HL-60 (cell line): Measurements from ENCODE around the gene PSTPIP1.

Experiments used
- DNase-seq, 2 experiments: peaks; one replicate each; pipeline ENCODE4 v3.0.0-alpha.2; 2010 to 2020; ENCODE audit warnings: low read depth in 1 of 2, low spot score in 1 of 2
- H3K27ac ChIP-seq: fragments of 250-450 bp; sonication (Bioruptor Pico); replicated peaks from 2 replicates; pipeline ENCODE4 v1.5.1; 2020; ENCODE audit warnings: mild to moderate bottlenecking, moderate library complexity
- H3K27me3 ChIP-seq: fragments of 250-450 bp; sonication (Bioruptor Pico); 2 replicates; pipeline ENCODE4 v1.5.1; 2021; ENCODE audit warnings: mild to moderate bottlenecking, moderate library complexity; ENCODE audit not compliant: insufficient read depth, poor library complexity, severe bottlenecking
- H3K4me3 ChIP-seq: replicated peaks from 2 replicates; pipeline ENCODE4 v1.5.1; 2011; ENCODE audit warnings: mild to moderate bottlenecking, control low read depth, low read length; ENCODE audit not compliant: insufficient read depth
- CTCF ChIP-seq: IDR thresholded peaks from one replicate; pipeline ENCODE4 v1.5.1; 2011; ENCODE audit warnings: low read length, control low read depth, inconsistent platforms; ENCODE audit not compliant: insufficient read depth
- GABPA ChIP-seq: IDR thresholded peaks from 2 replicates; pipeline ENCODE4 v1.6.1; 2012; ENCODE audit warnings: low read depth
- POLR2AphosphoS5 ChIP-seq: IDR thresholded peaks from 2 replicates; pipeline ENCODE4 v1.6.1; 2012; ENCODE audit warnings: low read depth
- REST ChIP-seq: IDR thresholded peaks from 2 replicates; pipeline ENCODE4 v1.6.1; 2012; ENCODE audit warnings: low read depth; ENCODE audit not compliant: insufficient replicate concordance
- SPI1 ChIP-seq: IDR thresholded peaks from 2 replicates; pipeline ENCODE4 v1.6.1; 2012; ENCODE audit warnings: low read depth, mild to moderate bottlenecking, borderline replicate concordance

Gene PSTPIP1

GRCh38 chr15:76973362-76973743, 21.6 kb upstream of the PSTPIP1 start:
- Histone ChIP-seq H3K4me3 (no peak overlapping the region), H3K27ac (no peak overlapping the region), H3K27me3 (no peaks in the 10 kb centered on the region)
- TF ChIP-seq REST (no peak), SPI1 (no peak), CTCF (peak; percentile 70), GABPA (no peak), POLR2AphosphoS5 (no peak)
- peak in 1 of 2 experiments; percentile 75 for DNase-seq

GRCh38 chr15:76973906-76974305, 21.0 kb upstream of the PSTPIP1 start:
- TF ChIP-seq GABPA (no peak), POLR2AphosphoS5 (no peak), SPI1 (no peak), REST (no peak), CTCF (no peak)
- H3K27ac ChIP-seq, result no peak overlapping the region
- no peaks in the 10 kb centered on the region for H3K27me3 ChIP-seq
- H3K4me3 ChIP-seq, result no peak overlapping the region
- no peak for DNase-seq

GRCh38 chr15:76974456-76975036, 20.4 kb upstream of the PSTPIP1 start:
- DNase-seq, result peak in 1 of 2 experiments; percentile 35
- Histone ChIP-seq H3K27me3 (no peaks in the 10 kb centered on the region), H3K27ac (no peak overlapping the region), H3K4me3 (no peak overlapping the region)
- TF ChIP-seq POLR2AphosphoS5 (no peak), REST (no peak), CTCF (no peak), GABPA (no peak), SPI1 (no peak)
